RKO (cell line): ENCODE results near the gene CCDC188.
A peak's percentile ranks its signal among the peaks of the same experiment; 100 is the strongest.

Experiments
- DNase-seq: peaks from one replicate; pipeline ENCODE4 v3.0.0-alpha.2; 2016; ENCODE audit warnings: low spot score

The CCDC188 gene

GRCh38 chr22:20184501-20185165, 33.8 kb upstream of the CCDC188 start:
- DNase-seq, result no peak

DNA sequence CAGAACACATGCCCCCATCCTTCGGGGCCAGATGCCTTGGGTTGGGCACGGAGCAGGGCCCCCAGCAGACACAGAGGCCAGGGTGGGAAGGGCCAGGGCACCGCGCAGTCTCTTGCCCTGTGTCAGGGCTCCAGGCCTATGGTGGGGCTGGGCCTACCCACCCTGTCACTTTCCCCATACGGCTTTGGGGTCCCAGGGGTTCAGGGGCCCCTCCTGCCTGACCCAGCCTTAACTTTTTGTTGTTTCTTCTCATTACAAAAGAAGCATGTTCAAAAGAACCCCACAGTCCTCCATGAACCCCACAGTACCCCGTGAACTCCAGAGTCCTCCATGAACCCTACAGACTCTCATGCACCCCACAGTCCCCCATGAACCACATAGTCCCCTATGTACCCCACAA, 33.0 kb upstream of the CCDC188 start:
- DNase-seq, result no peak

DNA sequence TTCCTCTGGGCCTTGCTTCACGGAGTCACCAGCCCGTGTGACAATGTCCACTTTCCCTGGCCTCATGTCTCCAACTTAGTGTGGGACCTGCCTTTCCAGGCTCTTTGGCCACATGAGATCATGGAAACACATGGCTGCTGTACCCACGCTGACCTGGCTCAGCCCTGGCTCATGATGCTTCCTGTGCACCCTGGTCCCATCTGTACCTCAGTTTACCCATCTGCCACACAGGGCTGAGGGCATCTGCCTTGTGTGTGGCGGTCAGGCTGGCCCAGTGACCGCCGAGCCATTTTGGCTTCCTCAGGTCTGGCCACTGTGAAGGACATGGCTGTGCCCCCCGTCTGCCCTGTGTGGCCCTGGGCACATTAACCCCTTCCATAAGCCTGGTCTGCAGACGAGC, 32.2 kb upstream of the CCDC188 start:
- no peak for DNase-seq

DNA sequence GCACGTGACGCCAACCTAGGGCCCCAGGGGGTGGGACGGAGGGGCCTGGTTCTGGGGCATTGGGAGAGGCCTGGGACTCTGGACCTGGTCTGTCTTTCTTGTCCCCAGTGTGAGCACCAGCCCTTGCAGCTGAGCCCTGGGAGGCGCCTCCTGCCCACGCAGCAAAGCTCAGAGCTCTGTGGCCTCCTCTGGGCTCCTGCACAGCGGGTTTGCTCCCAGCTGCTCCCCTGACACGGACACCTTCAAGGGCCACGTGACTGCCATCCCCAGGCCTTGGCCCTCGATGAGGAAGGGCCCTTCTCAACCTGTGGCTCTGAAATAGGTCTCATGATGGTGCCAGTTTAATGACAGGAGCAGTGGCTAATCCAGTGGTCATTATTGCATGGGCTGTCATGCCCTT, 31.5 kb upstream of the CCDC188 start:
- no peak for DNase-seq

DNA sequence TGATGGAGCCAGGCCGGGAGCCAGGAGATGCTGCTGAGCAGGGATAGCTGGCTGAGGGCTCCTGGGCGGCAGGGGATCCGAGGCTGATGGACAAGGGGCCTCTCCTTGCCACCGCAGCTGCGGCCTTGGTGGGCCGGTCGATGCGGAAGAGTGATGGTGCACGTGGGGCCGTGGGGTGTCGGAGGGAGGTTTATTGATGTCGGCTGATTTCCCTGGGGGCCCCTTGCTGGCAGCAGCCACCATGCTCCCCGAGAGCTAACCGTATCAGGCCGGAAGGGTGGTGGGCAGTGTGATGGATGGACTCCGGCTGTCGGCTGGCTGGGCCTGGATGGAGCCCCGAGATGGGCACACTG, 31.0 kb upstream of the CCDC188 start:
- no peak for DNase-seq

- no peak for DNase-seq
Observed at GRCh38 chr22:20181194-20181883, 30.5 kb upstream of the CCDC188 start.

DNA sequence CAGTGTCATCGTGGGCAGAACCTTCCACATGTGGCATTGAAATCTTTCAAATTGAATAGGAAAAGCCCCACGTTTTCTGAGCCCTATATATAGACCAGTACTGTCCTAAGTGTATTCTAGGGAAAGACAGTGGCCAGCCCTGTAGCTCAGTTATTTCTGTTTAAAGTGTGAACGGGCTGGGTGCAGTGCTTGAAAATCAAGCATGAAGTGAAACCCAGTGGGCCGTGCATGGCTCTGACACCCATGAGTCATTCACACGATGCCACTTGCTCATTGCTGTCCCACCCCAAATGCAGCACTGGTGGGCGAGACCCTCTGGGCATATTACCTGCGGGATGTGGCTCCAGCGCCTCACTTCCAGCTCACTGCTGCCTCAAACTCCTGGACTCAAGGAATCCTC, 29.8 kb upstream of the CCDC188 start:
- no peak for DNase-seq

GRCh38 chr22:20180245-20180630, 29.4 kb upstream of the CCDC188 start:
- no peak for DNase-seq

DNA sequence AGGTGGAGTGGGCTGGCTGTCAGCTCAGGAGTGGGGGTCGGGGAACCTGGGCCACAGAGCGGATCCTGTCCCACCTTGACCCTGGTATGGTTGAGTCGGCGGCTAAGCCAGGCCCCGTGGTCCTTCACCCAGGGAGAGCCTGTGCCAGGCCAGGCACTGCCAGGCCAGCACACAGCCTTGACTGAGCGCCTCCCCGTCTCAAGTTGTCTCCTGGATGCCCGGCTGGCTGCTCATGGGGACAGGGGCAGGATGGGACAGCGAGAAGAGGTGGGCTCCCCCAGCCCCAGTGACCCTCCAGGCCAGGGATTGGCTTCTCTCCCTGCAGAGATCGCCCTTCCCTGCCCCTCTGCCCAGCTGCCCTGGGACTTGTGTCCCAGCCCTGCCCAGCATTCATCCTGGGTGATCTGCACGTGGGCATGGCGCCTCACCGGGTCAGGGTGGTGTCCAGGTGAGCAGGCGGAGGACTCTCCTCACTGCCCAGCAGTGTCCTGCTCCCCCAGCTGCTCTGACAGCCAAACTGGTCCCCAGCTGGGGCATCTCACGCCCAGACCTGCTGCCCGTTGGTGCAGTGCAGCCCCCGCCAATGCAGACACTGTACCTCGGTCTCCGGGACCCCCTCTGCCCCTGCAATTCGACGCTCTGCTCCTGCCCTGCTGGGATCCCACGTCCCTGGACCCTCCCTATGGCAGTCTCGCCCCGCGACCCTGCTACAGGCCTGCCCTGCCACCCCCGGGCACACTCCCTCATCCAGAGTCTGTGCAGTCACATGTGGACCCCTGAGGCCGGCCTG, 28.8 kb upstream of the CCDC188 start:
- no peak for DNase-seq

DNA sequence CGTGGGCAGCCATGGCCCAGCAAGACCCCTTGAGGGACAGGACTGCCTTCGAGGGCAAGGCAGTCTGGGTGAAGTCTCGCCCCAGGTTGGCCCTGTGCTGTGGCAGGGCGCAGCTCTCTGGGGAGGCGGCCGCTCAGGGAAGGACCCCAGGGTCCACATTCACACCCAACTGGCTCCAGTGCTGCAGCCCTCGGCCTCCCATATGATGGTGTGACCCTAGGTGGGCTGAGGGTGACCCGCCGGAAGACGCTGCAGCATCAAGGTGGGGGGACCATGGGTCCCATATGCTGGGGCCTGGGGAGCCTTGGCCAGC, 28.0 kb upstream of the CCDC188 start:
- DNase-seq, result no peak

- DNase-seq, result no peak
Observed at GRCh38 chr22:20178075-20178914, 27.4 kb upstream of the CCDC188 start.

GRCh38 chr22:20177217-20177911, 26.5 kb upstream of the CCDC188 start:
- no peak for DNase-seq

- no peak for DNase-seq
Observed at GRCh38 chr22:20176421-20177085, 25.7 kb upstream of the CCDC188 start.

- DNase-seq, result no peak
Observed at GRCh38 chr22:20175597-20175900, 24.7 kb upstream of the CCDC188 start.

- peak; percentile 22 for DNase-seq
Observed at GRCh38 chr22:20174785-20175596, 24.1 kb upstream of the CCDC188 start.

DNA sequence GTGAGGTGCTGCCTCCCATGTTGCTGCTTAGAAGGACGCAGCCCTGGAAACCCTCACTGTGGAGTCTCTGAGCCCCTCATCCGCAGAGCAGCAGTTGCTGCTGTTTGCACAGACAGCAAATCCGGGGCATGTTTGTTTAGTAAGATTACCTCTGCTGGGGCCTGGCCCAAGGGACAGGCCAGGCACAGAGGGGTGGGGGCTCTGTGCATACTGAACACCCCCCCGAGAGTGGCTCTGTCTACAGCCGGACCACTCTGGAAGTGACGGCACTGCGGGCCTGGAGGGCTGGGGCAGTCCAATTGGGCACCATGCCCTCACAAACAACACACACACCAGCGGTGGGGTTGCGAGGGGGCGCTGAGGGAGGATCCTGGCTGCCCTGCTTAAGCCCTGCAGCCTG, 22.9 kb upstream of the CCDC188 start:
- no peak for DNase-seq

DNA sequence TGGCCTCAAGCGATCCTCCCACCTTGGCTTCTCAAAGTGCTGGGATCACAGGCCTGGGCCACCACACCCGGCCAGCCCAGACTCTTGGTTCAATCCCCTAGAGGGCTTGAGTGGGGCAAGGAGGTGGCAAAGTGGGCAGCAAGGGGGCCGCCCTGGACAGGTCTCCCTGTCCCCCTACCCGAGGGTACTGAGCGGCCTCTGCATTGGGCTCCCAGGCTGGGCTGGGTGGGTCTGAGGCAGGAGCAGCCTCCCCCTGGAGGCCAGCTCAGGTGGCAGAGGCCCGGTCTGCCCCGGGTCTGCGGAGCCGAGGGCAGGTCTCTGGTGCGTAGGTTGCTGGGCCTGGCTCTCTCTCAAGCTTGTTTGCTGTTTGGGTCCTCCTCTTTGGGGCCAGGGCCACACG, 22.4 kb upstream of the CCDC188 start:
- no peak for DNase-seq

GRCh38 chr22:20172141-20172613, 21.3 kb upstream of the CCDC188 start:
- DNase-seq, result no peak

DNA sequence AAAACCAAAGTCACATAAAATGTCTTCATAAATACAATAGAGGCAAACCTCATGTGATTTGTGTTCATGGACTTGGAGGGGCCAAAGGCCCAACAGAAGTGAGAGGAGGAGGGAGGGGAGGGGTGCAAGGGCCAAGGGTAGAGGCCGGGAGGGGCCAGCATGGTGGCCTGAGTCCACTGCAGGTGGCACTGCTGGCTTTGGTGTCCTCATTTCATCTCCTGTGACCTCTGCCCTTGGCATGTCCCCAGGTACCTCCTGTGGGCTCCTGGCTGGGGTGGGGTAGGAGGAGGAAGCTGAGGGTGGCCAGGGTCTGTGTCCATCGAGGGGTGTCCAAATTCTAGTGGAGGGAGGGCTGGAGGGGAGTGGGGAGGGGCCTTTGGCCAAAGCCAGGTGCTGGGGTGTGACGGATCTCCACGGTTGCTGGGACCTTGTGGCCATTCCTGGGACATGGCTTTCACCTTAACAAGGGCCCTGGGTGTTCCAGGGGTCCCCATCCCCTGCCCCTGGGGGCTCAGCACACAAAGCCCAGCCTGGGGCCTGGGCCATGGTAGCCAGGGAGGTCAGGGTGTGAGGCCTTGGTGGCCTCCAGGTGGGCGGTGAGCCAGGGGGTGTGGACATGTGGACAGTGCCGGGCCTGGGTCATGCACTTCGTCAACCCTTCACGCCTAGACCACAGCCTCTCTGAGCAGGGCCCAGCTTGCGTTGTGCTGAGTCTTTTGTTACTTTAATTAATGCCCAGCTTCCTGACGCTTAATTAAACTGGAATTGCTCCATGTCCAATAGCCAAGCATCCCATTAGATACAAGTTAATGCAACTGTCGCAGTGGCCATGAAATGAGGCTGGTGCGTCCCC, 20.7 kb upstream of the CCDC188 start:
- no peak for DNase-seq

DNA sequence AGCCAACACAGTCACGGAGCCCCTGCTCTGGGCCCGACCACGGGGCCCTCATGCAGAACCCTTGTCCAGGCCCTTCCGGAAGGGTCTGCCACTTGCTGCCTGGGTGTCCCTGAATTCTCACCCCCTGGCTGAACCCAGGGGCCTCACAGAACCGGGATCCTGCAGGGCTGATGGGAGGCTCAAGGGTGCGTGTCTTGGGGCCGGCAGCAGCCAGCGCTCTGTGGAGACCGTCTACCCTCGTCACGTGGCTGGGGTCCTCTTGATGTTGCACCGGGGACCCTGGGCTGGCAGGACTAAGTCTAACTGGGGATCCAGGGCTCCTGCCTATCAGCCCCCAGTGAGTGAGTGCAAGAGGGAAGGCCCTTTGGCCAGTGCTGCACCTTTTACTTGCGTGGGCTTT, 19.3 kb upstream of the CCDC188 start:
- DNase-seq, result no peak
